ELR (cell line): Measurements from ENCODE around the gene ACBD6.

ENCODE experiments used
- DNase-seq: peaks from one replicate; pipeline ENCODE4 v3.0.0-alpha.2; 2015; ENCODE audit warnings: low read depth

ACBD6 gene

GRCh38 chr1:180369061-180369460 is 133.3 kb downstream of the ACBD6 start:
- DNase-seq = no peak

- peak; percentile 63 for DNase-seq
Observed at GRCh38 chr1:180366371-180367068, 135.9 kb downstream of the ACBD6 start.

GRCh38 chr1:180365039-180365438 is 137.3 kb downstream of the ACBD6 start:
- DNase-seq = peak; percentile 25

- DNase-seq = no peak
Observed at GRCh38 chr1:180363246-180363995, 139.0 kb downstream of the ACBD6 start.

- DNase-seq = peak; percentile 68
Observed at GRCh38 chr1:180360333-180361075, 141.9 kb downstream of the ACBD6 start.

GRCh38 chr1:180358649-180359048 is 143.7 kb downstream of the ACBD6 start:
- DNase-seq = no peak

- DNase-seq = no peak
Observed at GRCh38 chr1:180353945-180354344, 148.4 kb downstream of the ACBD6 start.

GRCh38 chr1:180352588-180352987 is 149.8 kb downstream of the ACBD6 start:
- DNase-seq = no peak

- no peak for DNase-seq
Observed at GRCh38 chr1:180352021-180352420, 150.4 kb downstream of the ACBD6 start.

- DNase-seq = no peak
Observed at GRCh38 chr1:180345148-180345547, 157.2 kb downstream of the ACBD6 start.

GRCh38 chr1:180343921-180344769 is 158.2 kb downstream of the ACBD6 start:
- DNase-seq = no peak

- DNase-seq = no peak
Observed at GRCh38 chr1:180327089-180327488, 175.3 kb downstream of the ACBD6 start.

- DNase-seq = no peak
Observed at GRCh38 chr1:180312926-180313325, 189.5 kb downstream of the ACBD6 start.

- peak; percentile 92 for DNase-seq
Observed at GRCh38 chr1:180311011-180311730, 191.2 kb downstream of the ACBD6 start.

GRCh38 chr1:180310095-180310494 is 192.3 kb downstream of the ACBD6 start:
- peak; percentile 58 for DNase-seq

- peak; percentile 79 for DNase-seq
Observed at GRCh38 chr1:180309338-180309737, 193.0 kb downstream of the ACBD6 start.

- DNase-seq = peak; percentile 65
Observed at GRCh38 chr1:180301135-180301742, 201.1 kb downstream of the ACBD6 start.

- DNase-seq = no peak
Observed at GRCh38 chr1:180299479-180300221, 202.7 kb downstream of the ACBD6 start.

GRCh38 chr1:180295999-180296398 is 206.4 kb downstream of the ACBD6 start:
- no peak for DNase-seq

GRCh38 chr1:180294711-180295110 is 207.7 kb downstream of the ACBD6 start:
- DNase-seq = no peak
